Ishikawa (cell line): ENCODE results near the gene PPT2.

Experiments
- CEBPB ChIP-seq: IDR thresholded peaks from 2 replicates; pipeline ENCODE4 v1.6.1; 2012
- CREB1 ChIP-seq: IDR thresholded peaks from 2 replicates; pipeline ENCODE4 v1.6.1; 2012; ENCODE audit warnings: low read depth
- NFIC ChIP-seq: IDR thresholded peaks from 2 replicates; pipeline ENCODE4 v1.6.1; 2012
- TAF1 ChIP-seq: IDR thresholded peaks from 2 replicates; pipeline ENCODE4 v1.6.1; 2012; ENCODE audit warnings: low read depth, mild to moderate bottlenecking
- TCF12 ChIP-seq: IDR thresholded peaks from 2 replicates; pipeline ENCODE4 v1.6.1; 2012; ENCODE audit warnings: low read depth
- YY1 ChIP-seq: IDR thresholded peaks from 2 replicates; pipeline ENCODE4 v1.6.1; 2012; ENCODE audit warnings: low read depth
- ZBTB7A ChIP-seq: IDR thresholded peaks from 2 replicates; pipeline ENCODE4 v1.6.1; 2012; ENCODE audit warnings: low read depth
- TF ChIP-seq, protein P1 (sequence below): IDR thresholded peaks from 2 replicates; pipeline ENCODE4 v1.6.1; 2012; ENCODE audit warnings: low read depth, mild to moderate bottlenecking

DNA sequence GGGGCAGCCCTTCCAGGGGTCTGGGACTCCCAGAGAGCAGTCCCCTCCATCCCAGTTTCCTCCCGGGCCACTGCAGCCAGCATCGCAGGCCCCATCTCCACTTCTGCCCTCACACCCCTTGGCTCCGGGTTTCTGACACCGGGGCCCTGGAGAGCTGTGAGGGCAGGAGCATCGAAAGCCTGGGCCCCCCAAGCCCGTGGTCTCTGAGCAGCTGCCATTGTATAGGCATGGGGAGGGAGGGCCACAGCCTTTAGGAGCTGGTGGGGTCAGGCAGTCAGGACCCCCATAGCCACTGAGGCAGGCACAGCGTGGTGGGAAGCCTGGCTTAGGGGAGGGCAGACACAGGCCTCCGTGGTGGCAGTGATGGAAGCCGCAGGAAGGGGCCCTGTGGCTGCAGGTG, 48.2 kb downstream of the PPT2 start:
- TF ChIP-seq CREB1 = no peak
- no peak for TF ChIP-seq CEBPB
- TF ChIP-seq YY1 = no peak
- TF ChIP-seq, protein P1, sequence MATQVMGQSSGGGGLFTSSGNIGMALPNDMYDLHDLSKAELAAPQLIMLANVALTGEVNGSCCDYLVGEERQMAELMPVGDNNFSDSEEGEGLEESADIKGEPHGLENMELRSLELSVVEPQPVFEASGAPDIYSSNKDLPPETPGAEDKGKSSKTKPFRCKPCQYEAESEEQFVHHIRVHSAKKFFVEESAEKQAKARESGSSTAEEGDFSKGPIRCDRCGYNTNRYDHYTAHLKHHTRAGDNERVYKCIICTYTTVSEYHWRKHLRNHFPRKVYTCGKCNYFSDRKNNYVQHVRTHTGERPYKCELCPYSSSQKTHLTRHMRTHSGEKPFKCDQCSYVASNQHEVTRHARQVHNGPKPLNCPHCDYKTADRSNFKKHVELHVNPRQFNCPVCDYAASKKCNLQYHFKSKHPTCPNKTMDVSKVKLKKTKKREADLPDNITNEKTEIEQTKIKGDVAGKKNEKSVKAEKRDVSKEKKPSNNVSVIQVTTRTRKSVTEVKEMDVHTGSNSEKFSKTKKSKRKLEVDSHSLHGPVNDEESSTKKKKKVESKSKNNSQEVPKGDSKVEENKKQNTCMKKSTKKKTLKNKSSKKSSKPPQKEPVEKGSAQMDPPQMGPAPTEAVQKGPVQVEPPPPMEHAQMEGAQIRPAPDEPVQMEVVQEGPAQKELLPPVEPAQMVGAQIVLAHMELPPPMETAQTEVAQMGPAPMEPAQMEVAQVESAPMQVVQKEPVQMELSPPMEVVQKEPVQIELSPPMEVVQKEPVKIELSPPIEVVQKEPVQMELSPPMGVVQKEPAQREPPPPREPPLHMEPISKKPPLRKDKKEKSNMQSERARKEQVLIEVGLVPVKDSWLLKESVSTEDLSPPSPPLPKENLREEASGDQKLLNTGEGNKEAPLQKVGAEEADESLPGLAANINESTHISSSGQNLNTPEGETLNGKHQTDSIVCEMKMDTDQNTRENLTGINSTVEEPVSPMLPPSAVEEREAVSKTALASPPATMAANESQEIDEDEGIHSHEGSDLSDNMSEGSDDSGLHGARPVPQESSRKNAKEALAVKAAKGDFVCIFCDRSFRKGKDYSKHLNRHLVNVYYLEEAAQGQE = no peak
- no peak for TF ChIP-seq ZBTB7A
- no peak for TF ChIP-seq NFIC
- no peak for TF ChIP-seq TCF12
- TF ChIP-seq TAF1 = no peak
